A673 (cell line): ENCODE data around the gene YBX3. TPM values are rescaled to one million over a fixed set of nuclear protein-coding genes. Genes with fewer than 3 reads are reported as not detected.

Experiments
- BruUV-seq: library from RNA; stranded (reverse); fragments of 400-500 nt; replicated peaks from 2 replicates; lab custom pipeline; 2021; lab: Mats Ljungman, UMichigan
- CTCF ChIA-PET: fragments of 300-600 bp; sonication (Branson Sonifier 250); formaldehyde crosslinking; loops from one replicate; lab custom pipeline; 2022; ENCODE audit warnings: antibody characterized with exemption; lab: Charles Lee
- POLR2A ChIA-PET: fragments of 300-600 bp; sonication (Branson Sonifier 250); formaldehyde crosslinking; loops from one replicate; lab custom pipeline; 2022; ENCODE audit warnings: antibody characterized with exemption; ENCODE audit not compliant: low non-redundant PET; lab: Charles Lee
- DNase-seq: peaks from one replicate; pipeline ENCODE4 v3.0.0-alpha.2; 2015; ENCODE audit warnings: low spot score
- H3K27ac ChIP-seq: fragments of 200-600 bp; sonication (generic); 2 replicates; pipeline ENCODE4 v1.5.1; 2016; ENCODE audit warnings: mixed run types, low read depth, mild to moderate bottlenecking, mixed read lengths, antibody characterized with exemption, low read length; ENCODE audit not compliant: poor library complexity, severe bottlenecking
- H3K27me3 ChIP-seq: fragments of 200-600 bp; sonication (generic); replicated peaks from 2 replicates; pipeline ENCODE4 v1.6.1; 2017; ENCODE audit warnings: mixed run types, low read depth, mild to moderate bottlenecking, mixed read lengths, antibody characterized with exemption, low read length; ENCODE audit not compliant: insufficient read depth, poor library complexity
- H3K36me3 ChIP-seq: fragments of 200-600 bp; sonication (generic); 2 replicates; pipeline ENCODE4 v1.6.1; 2016; ENCODE audit warnings: mixed run types, mild to moderate bottlenecking, mixed read lengths, antibody characterized with exemption, low read length; ENCODE audit not compliant: insufficient read depth, poor library complexity, severe bottlenecking
- H3K4me1 ChIP-seq: fragments of 200-600 bp; sonication (generic); 2 replicates; pipeline ENCODE4 v1.6.1; 2017; ENCODE audit warnings: mixed run types, mild to moderate bottlenecking, mixed read lengths, antibody characterized with exemption, low read length; ENCODE audit not compliant: insufficient read depth, poor library complexity, severe bottlenecking
- H3K4me3 ChIP-seq: fragments of 200-600 bp; sonication (generic); 2 replicates; pipeline ENCODE4 v1.5.1; 2016; ENCODE audit warnings: low read depth, mixed run types, mild to moderate bottlenecking, mixed read lengths, low read length; ENCODE audit not compliant: poor library complexity, severe bottlenecking
- H3K9me3 ChIP-seq: fragments of 200-600 bp; sonication (generic); 2 replicates; pipeline ENCODE4 v1.6.1; 2016; ENCODE audit warnings: mixed run types, low read depth, mild to moderate bottlenecking, mixed read lengths, antibody characterized with exemption, low read length; ENCODE audit not compliant: poor library complexity, severe bottlenecking
- EZH2 ChIP-seq: fragments of 200-600 bp; sonication (generic); IDR thresholded peaks from 2 replicates; pipeline ENCODE4 v1.6.1; 2017; ENCODE audit warnings: borderline replicate concordance, low read depth, mild to moderate bottlenecking, mixed read lengths, antibody characterized with exemption, low read length; ENCODE audit not compliant: poor library complexity, severe bottlenecking
- intact Hi-C: fragments of 100-400 bp; cut with micrococcal nuclease; formaldehyde crosslinking; loops from one replicate; pipeline ENCODE4 v1.10.0; 2022; ENCODE audit not compliant: unreplicated experiment
- total RNA-seq: library from RNA; stranded (reverse); gene quantifications from 2 replicates; pipeline ENCODE4 v1.2.3, GENCODE V29; 2021
- TF ChIP-seq, protein P1 (sequence below): fragments of 300-800, 200-600 bp; sonication (generic); conservative IDR thresholded peaks from 2 replicates; pipeline ENCODE4 v1.5.1; 2017; ENCODE audit warnings: low read depth, mild to moderate bottlenecking, antibody characterized with exemption, low read length, moderate library complexity, mixed read lengths

The YBX3 gene
- total RNA-seq, 1 experiment from 2014 or later, result 288 TPM

- CTCF ChIA-PET, result no interaction called here
- H3K27ac ChIP-seq, result no peak overlapping the region
- no peak for DNase-seq
Measured at GRCh38 chr12:10669533-10669932, 53.6 kb downstream of the YBX3 start.

DNA sequence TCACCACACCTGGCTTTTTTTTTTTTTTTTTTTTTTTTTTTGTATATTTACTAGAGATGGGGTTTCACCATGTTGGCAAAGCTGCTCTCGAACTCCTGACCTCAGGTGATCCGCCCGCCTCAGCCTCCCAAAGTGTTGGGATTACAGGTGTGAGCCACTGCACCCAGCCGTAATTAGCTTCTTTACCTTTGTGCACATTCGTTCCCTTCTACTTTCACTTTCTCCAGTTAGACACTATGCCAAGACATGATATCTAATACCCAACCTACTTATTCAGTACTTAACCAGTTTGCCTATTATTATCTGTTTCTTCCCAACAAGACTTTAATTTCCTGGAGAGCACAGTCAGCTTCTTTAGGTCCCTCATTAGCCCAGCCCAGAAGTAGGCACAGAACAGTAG is 54.6 kb downstream of the YBX3 start:
- Histone ChIP-seq H3K9me3 (no peaks in the 10 kb centered on the region), H3K36me3 (no peaks in the 10 kb centered on the region), H3K4me1 (no peaks in the 10 kb centered on the region), H3K4me3 (no peak overlapping the region), H3K27ac (no peak overlapping the region), H3K27me3 (no peaks in the 10 kb centered on the region)
- BruUV-seq, result no TSS peak
- TF ChIP-seq EZH2, result no peak
- TF ChIP-seq, protein P1, sequence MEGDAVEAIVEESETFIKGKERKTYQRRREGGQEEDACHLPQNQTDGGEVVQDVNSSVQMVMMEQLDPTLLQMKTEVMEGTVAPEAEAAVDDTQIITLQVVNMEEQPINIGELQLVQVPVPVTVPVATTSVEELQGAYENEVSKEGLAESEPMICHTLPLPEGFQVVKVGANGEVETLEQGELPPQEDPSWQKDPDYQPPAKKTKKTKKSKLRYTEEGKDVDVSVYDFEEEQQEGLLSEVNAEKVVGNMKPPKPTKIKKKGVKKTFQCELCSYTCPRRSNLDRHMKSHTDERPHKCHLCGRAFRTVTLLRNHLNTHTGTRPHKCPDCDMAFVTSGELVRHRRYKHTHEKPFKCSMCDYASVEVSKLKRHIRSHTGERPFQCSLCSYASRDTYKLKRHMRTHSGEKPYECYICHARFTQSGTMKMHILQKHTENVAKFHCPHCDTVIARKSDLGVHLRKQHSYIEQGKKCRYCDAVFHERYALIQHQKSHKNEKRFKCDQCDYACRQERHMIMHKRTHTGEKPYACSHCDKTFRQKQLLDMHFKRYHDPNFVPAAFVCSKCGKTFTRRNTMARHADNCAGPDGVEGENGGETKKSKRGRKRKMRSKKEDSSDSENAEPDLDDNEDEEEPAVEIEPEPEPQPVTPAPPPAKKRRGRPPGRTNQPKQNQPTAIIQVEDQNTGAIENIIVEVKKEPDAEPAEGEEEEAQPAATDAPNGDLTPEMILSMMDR, result no peak
- ChIA-PET CTCF (no interaction called here), POLR2A (interaction anchor here (0.5 kb wide), 1 partner anchor 65 kb away, joined by 8 read pairs; no protein-coding TSS in a partner anchor)
- DNase-seq, result no peak
- intact Hi-C loops, result no loop called here

More at GRCh38 chr12:10669533-10669932, 53.6 kb downstream of the YBX3 start:
- H3K4me3 ChIP-seq, result no peak overlapping the region
- POLR2A ChIA-PET, result no interaction called here
- BruUV-seq, result no TSS peak
- no peak for TF ChIP-seq EZH2
- TF ChIP-seq, protein P1, result no peak
- H3K27me3 ChIP-seq, result no peaks in the 10 kb centered on the region
- intact Hi-C loops, result no loop called here
- no peaks in the 10 kb centered on the region for H3K4me1 ChIP-seq
- no peaks in the 10 kb centered on the region for H3K36me3 ChIP-seq
- H3K9me3 ChIP-seq, result no peaks in the 10 kb centered on the region

DNA sequence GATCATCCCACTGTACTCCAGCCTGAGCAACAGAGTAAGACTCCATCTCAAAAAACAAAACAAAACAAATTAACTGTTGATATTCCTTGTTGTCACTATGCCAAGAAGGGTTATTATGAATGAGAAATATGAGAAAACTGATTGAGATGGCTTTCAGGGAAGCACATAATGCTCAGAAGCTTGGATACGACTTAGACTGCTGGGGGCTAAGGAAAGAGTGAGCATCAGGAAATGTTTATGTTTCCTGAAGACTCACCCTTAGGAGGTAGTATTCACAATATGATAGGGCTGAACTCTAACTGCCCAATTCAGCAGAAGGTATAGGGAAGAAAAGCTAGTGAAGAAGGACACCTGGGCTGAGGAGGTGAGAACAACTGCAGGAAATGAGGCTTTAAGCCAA is 55.5 kb downstream of the YBX3 start:
- no peaks in the 10 kb centered on the region for H3K4me1 ChIP-seq
- DNase-seq, result no peak
- BruUV-seq, result no TSS peak
- no peaks in the 10 kb centered on the region for H3K36me3 ChIP-seq
- intact Hi-C loops, result no loop called here
- H3K4me3 ChIP-seq, result no peak overlapping the region
- H3K27ac ChIP-seq, result no peak overlapping the region
- TF ChIP-seq, protein P1, result no peak
- no peak for TF ChIP-seq EZH2
- ChIA-PET POLR2A (no interaction called here), CTCF (interaction anchor here (0.6 kb wide), 1 partner anchor 920 kb away, joined by 7 read pairs; no protein-coding TSS in a partner anchor)
- no peaks in the 10 kb centered on the region for H3K9me3 ChIP-seq
- no peaks in the 10 kb centered on the region for H3K27me3 ChIP-seq
